Hepatocyte (in vitro differentiated cells): Measurements from ENCODE around the gene FAAH. TPM values are rescaled to one million over a fixed set of nuclear protein-coding genes. Genes with fewer than 3 reads are reported as not detected.
A peak's percentile ranks its signal among the peaks of the same experiment; 100 is the strongest.

ENCODE experiments used
- DNase-seq: peaks from one replicate; pipeline ENCODE4 v3.0.0-alpha.2; 2016; ENCODE audit warnings: low spot score
- H2AFZ ChIP-seq: fragments of 200-600 bp; sonication (generic); 2 replicates; pipeline ENCODE4 v1.6.0; 2016; ENCODE audit warnings: antibody characterized with exemption, mild to moderate bottlenecking
- H3K27ac ChIP-seq: fragments of 200-600 bp; sonication (generic); 2 replicates; pipeline ENCODE4 v1.5.1; 2016; ENCODE audit warnings: mild to moderate bottlenecking
- H3K27me3 ChIP-seq: fragments of 200-600 bp; sonication (generic); 2 replicates; pipeline ENCODE4 v1.6.1; 2016
- H3K36me3 ChIP-seq: fragments of 200-600 bp; sonication (generic); replicated peaks from 2 replicates; pipeline ENCODE4 v1.5.1; 2016; ENCODE audit warnings: low read depth; ENCODE audit not compliant: insufficient read depth
- H3K4me1 ChIP-seq: fragments of 200-600 bp; sonication (generic); 2 replicates; pipeline ENCODE4 v1.5.1; 2016; ENCODE audit warnings: mild to moderate bottlenecking, moderate library complexity; ENCODE audit not compliant: insufficient read depth
- H3K4me2 ChIP-seq: fragments of 200-600 bp; sonication (generic); 2 replicates; pipeline ENCODE4 v1.6.0; 2016
- H3K4me3 ChIP-seq: fragments of 200-600 bp; sonication (generic); 2 replicates; pipeline ENCODE4 v1.5.1; 2016; ENCODE audit warnings: mild to moderate bottlenecking
- H3K79me2 ChIP-seq: fragments of 200-600 bp; sonication (generic); 2 replicates; pipeline ENCODE4 v1.6.0; 2017; ENCODE audit warnings: mild to moderate bottlenecking
- H3K9me2 ChIP-seq: fragments of 200-600 bp; sonication (generic); replicated peaks from 2 replicates; pipeline ENCODE4 v1.6.0; 2017; ENCODE audit warnings: mild to moderate bottlenecking; ENCODE audit not compliant: insufficient read depth
- H3K9me3 ChIP-seq: fragments of 200-600 bp; sonication (generic); 2 replicates; pipeline ENCODE4 v1.5.1; 2016; ENCODE audit warnings: low read depth, mild to moderate bottlenecking
- H4K20me1 ChIP-seq: fragments of 200-600 bp; sonication (generic); 2 replicates; pipeline ENCODE4 v1.6.0; 2016; ENCODE audit warnings: mild to moderate bottlenecking; ENCODE audit not compliant: insufficient read depth, poor library complexity, severe bottlenecking
- CTCF ChIP-seq: fragments of 200-600 bp; sonication (generic); IDR thresholded peaks from 2 replicates; pipeline ENCODE4 v1.5.1; 2016; ENCODE audit warnings: antibody characterized with exemption, mild to moderate bottlenecking; ENCODE audit not compliant: poor library complexity
- EZH2 ChIP-seq: fragments of 200-600 bp; sonication (generic); IDR thresholded peaks from 2 replicates; pipeline ENCODE4 v1.6.1; 2016; ENCODE audit warnings: antibody characterized with exemption, mild to moderate bottlenecking, borderline replicate concordance
- EZH2phosphoT487 ChIP-seq: fragments of 200-600 bp; sonication (generic); IDR thresholded peaks from one replicate; pipeline ENCODE4 v1.6.1; 2018; ENCODE audit warnings: antibody characterized with exemption, mild to moderate bottlenecking, low read depth, moderate library complexity; ENCODE audit not compliant: unreplicated experiment, severe bottlenecking
- WGBS: methylation state at CpG from one replicate; pipeline ENCODE4 v1.1.6; 2016; ENCODE audit warnings: low lambda C conversion rate; ENCODE audit errors: missing lambda C conversion rate; 5-methylcytosine and 5-hydroxymethylcytosine counted together
- polyA plus RNA-seq: library from polyadenylated mRNA; unstranded; fragments of >200 nt; fragmentation: Nextera tagmentation; extraction: Ambion mirVana; gene quantifications from 2 replicates; pipeline ENCODE4 v1.2.1, GENCODE V29; 2016
- total RNA-seq: library from RNA; depleted of rRNA; stranded (reverse); fragments of >200 nt; gene quantifications from 2 replicates; pipeline ENCODE4 v1.2.3, GENCODE V29; 2014

FAAH gene
- total RNA-seq (40.3 and 44.5 TPM in 2 replicates), polyA plus RNA-seq (61.1 and 61.8 TPM in 2 replicates)

DNA sequence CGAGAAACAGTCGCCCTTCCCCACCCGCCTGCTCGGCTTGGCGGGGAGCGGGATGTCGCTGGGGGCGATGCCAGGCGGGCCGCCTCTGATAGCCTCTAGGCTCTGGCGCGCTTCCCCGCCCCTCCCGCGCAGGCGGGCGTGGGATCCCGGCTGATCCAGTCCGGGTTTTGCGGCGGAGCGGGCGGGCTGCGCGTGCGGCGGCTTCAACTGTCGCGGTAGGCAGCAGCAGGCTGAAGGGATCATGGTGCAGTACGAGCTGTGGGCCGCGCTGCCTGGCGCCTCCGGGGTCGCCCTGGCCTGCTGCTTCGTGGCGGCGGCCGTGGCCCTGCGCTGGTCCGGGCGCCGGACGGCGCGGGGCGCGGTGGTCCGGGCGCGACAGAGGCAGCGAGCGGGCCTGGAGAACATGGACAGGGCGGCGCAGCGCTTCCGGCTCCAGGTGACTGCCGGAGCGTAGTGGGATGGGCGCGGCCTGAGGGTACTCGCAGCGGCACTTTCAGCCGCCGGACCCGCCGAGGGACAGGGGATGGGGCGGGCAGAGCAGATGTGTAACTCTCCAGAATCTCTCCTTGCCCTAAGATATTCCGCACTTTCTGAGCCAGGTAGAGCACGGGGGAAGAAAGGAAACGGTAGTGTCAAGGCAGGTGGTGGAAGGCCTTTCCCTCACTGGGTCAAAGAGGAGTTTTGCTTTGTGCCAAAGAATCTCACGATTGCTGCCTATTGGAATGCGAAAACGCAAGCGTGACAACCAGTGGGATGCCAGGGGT, at the start of gene FAAH:
TSS of gene FAAH (plus strand) at position 210 of the 764 bp plus-strand sequence. CDS start at position 242, 32 bp downstream.
- H3K27me3 ChIP-seq = no peaks in the 10 kb centered on the region
- under 1% methylated on average over 73 of the region's 75 CpGs for WGBS
- H3K4me3 ChIP-seq = peak within 1 kb of the TSS; percentile 43
- peaks cover 22% of the 10 kb centered on the region for H3K4me1 ChIP-seq
- H3K36me3 ChIP-seq = no peaks in the 10 kb centered on the region
- no peaks in the 10 kb centered on the region for H3K9me3 ChIP-seq
- peak; percentile 89 for DNase-seq
- peak within 1 kb of the TSS; percentile 49 for H2AFZ ChIP-seq
- H4K20me1 ChIP-seq = peaks cover 4% of the 10 kb centered on the region
- H3K9me2 ChIP-seq = no peaks in the 10 kb centered on the region
- peak within 1 kb of the TSS; percentile 78 for H3K27ac ChIP-seq
- TF ChIP-seq CTCF (no peak), EZH2phosphoT487 (no peak)
- H3K79me2 ChIP-seq = peaks cover 36% of the 10 kb centered on the region
- H3K4me2 ChIP-seq = peak within 1 kb of the TSS; percentile 94

DNA sequence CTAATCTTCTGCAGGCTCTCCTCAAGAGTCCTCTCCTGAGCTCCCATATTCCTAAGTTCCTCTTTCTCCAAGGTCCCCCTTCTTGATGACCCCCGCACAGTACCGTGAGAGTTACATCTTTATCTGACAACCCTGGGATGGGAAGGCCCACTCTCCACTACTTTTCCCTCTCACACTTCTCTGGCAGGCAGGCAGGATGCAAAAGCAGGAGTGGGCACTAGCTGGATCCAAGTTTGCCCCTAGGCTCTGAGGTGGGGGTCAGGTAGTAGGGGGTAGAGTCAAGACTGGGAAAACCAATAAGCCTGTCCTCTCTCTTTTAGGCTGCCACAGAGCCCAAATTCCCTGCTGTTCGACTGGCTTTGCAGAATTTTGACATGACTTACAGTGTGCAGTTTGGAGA, 49.6 kb upstream of the FAAH start:
- Histone ChIP-seq H4K20me1 (no peaks in the 10 kb centered on the region), H3K9me3 (no peaks in the 10 kb centered on the region), H3K4me1 (peaks cover 2% of the 10 kb centered on the region), H3K27me3 (no peaks in the 10 kb centered on the region), H3K27ac (no peak overlapping the region), H3K4me3 (no peak overlapping the region), H2AFZ (no peak overlapping the region), H3K79me2 (peaks cover 27% of the 10 kb centered on the region), H3K9me2 (no peaks in the 10 kb centered on the region), H3K4me2 (no peak overlapping the region), H3K36me3 (no peaks in the 10 kb centered on the region)
- DNase-seq = no peak
- no peak for TF ChIP-seq EZH2phosphoT487
- no peak for TF ChIP-seq EZH2
- TF ChIP-seq CTCF = no peak
- WGBS = 92% methylated on average over 3 of the region's 3 CpGs

DNA sequence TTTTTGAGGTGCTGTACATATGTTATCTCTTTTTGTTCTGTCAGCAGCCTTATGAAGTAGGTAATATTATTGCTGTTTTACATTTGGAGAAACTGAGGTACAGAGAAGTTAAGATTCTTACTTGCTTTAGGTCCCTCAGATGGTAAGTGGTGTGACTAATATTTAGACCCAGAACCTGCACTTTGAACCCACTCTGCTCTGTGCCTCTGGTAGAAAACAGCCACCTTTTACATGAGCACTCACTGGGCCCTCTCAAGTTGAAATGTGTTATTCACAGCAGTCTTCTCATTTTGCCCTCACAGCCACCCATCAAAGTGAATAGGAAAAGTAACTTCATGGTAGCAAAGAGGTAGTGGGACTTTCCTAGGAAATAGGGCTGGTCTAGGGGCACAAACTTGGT, 48.8 kb upstream of the FAAH start:
- Histone ChIP-seq H3K4me2 (no peak overlapping the region), H3K36me3 (peaks cover 5% of the 10 kb centered on the region), H3K4me3 (no peak overlapping the region), H2AFZ (no peak overlapping the region), H3K79me2 (peaks cover 27% of the 10 kb centered on the region), H3K9me3 (no peaks in the 10 kb centered on the region), H3K4me1 (no peaks in the 10 kb centered on the region), H3K27me3 (no peaks in the 10 kb centered on the region), H3K9me2 (no peaks in the 10 kb centered on the region), H3K27ac (no peak overlapping the region), H4K20me1 (no peaks in the 10 kb centered on the region)
- no peak for TF ChIP-seq CTCF
- no peak for TF ChIP-seq EZH2
- no peak for TF ChIP-seq EZH2phosphoT487
- no peak for DNase-seq
